DOHH2 (cell line): ENCODE results near the gene KMT2C.
"Not testable (repeated sequence)": the region's sequence is repeated elsewhere in the genome, so short reads cannot be mapped to it uniquely, and the experiment has no call there.

Experiments used
- H3F3A ChIP-seq: fragments of 200-600 bp; sonication (generic), shearing (Covaris generic); 2 replicates; pipeline ENCODE4 v1.6.0; 2016; ENCODE audit warnings: antibody characterized with exemption, mild to moderate bottlenecking; ENCODE audit not compliant: control insufficient read depth, insufficient read depth
- H3K27ac ChIP-seq: fragments of 200-600 bp; sonication (generic); 2 replicates; pipeline ENCODE4 v1.5.1; 2014; ENCODE audit warnings: low read depth, mild to moderate bottlenecking, low read length, moderate library complexity
- H3K27me3 ChIP-seq: fragments of 200-600 bp; sonication (generic); 2 replicates; pipeline ENCODE4 v1.6.1; 2014; ENCODE audit warnings: mild to moderate bottlenecking, low read length, mixed read lengths; ENCODE audit not compliant: control insufficient read depth
- H3K36me3 ChIP-seq: fragments of 200-600 bp; sonication (generic); 2 replicates; pipeline ENCODE4 v1.6.1; 2014; ENCODE audit warnings: mild to moderate bottlenecking, low read length, moderate library complexity, mixed read lengths; ENCODE audit not compliant: control insufficient read depth
- H3K4me1 ChIP-seq: fragments of 200-600 bp; sonication (generic); 2 replicates; pipeline ENCODE4 v1.6.1; 2014; ENCODE audit warnings: mild to moderate bottlenecking, low read length, mixed read lengths; ENCODE audit not compliant: control insufficient read depth
- H3K4me2 ChIP-seq: fragments of 200-600 bp; sonication (generic); 2 replicates; pipeline ENCODE4 v1.6.0; 2014; ENCODE audit warnings: mild to moderate bottlenecking, low read length, moderate library complexity
- H3K4me3 ChIP-seq: fragments of 200-600 bp; sonication (generic); 2 replicates; pipeline ENCODE4 v1.5.1; 2014; ENCODE audit warnings: mild to moderate bottlenecking, low read length, mixed read lengths
- H3K79me2 ChIP-seq: fragments of 200-600 bp; sonication (generic); 2 replicates; pipeline ENCODE4 v1.6.1; 2014; ENCODE audit warnings: mild to moderate bottlenecking, low read length, mixed read lengths; ENCODE audit not compliant: control insufficient read depth
- H3K9me2 ChIP-seq: fragments of 200-600 bp; sonication (generic); replicated peaks from 2 replicates; pipeline ENCODE4 v1.6.1; 2014; ENCODE audit warnings: mild to moderate bottlenecking, low read length, mixed read lengths; ENCODE audit not compliant: control insufficient read depth
- H3K9me3 ChIP-seq: fragments of 200-600 bp; sonication (generic); 2 replicates; pipeline ENCODE4 v1.6.1; 2014; ENCODE audit warnings: antibody characterized with exemption, low read length, mixed read lengths; ENCODE audit not compliant: control insufficient read depth, insufficient read depth
- H4K20me1 ChIP-seq: fragments of 200-600 bp; sonication (generic); 2 replicates; pipeline ENCODE4 v1.6.0; 2014; ENCODE audit warnings: low read depth, mild to moderate bottlenecking, antibody characterized with exemption, low read length, moderate library complexity; ENCODE audit not compliant: control insufficient read depth, insufficient read depth
- EZH2phosphoT487 ChIP-seq: fragments of 200-600 bp; sonication (generic); IDR thresholded peaks from 2 replicates; pipeline ENCODE4 v1.6.1; 2017; ENCODE audit warnings: borderline replicate concordance, mild to moderate bottlenecking, antibody characterized with exemption, low read length, moderate library complexity, mixed read lengths
- TF ChIP-seq, protein P1 (sequence below): fragments of 200-600 bp; sonication (generic); IDR thresholded peaks from one replicate; pipeline ENCODE4 v1.5.1; 2014; ENCODE audit warnings: antibody characterized with exemption, mild to moderate bottlenecking, low read depth, low read length; ENCODE audit not compliant: poor library complexity, severe bottlenecking

The KMT2C gene

GRCh38 chr7:152436111-152436930 lies 518 bp upstream of the KMT2C start:
- H3K36me3 ChIP-seq: peaks cover 7% of the 10 kb centered on the region; the same call in 1 of the 2 replicates
- TF ChIP-seq, protein P1, sequence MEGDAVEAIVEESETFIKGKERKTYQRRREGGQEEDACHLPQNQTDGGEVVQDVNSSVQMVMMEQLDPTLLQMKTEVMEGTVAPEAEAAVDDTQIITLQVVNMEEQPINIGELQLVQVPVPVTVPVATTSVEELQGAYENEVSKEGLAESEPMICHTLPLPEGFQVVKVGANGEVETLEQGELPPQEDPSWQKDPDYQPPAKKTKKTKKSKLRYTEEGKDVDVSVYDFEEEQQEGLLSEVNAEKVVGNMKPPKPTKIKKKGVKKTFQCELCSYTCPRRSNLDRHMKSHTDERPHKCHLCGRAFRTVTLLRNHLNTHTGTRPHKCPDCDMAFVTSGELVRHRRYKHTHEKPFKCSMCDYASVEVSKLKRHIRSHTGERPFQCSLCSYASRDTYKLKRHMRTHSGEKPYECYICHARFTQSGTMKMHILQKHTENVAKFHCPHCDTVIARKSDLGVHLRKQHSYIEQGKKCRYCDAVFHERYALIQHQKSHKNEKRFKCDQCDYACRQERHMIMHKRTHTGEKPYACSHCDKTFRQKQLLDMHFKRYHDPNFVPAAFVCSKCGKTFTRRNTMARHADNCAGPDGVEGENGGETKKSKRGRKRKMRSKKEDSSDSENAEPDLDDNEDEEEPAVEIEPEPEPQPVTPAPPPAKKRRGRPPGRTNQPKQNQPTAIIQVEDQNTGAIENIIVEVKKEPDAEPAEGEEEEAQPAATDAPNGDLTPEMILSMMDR: no peak
- no peak for TF ChIP-seq EZH2phosphoT487
- H3K4me3 ChIP-seq: peak overlapping the region; percentile 81

DNA sequence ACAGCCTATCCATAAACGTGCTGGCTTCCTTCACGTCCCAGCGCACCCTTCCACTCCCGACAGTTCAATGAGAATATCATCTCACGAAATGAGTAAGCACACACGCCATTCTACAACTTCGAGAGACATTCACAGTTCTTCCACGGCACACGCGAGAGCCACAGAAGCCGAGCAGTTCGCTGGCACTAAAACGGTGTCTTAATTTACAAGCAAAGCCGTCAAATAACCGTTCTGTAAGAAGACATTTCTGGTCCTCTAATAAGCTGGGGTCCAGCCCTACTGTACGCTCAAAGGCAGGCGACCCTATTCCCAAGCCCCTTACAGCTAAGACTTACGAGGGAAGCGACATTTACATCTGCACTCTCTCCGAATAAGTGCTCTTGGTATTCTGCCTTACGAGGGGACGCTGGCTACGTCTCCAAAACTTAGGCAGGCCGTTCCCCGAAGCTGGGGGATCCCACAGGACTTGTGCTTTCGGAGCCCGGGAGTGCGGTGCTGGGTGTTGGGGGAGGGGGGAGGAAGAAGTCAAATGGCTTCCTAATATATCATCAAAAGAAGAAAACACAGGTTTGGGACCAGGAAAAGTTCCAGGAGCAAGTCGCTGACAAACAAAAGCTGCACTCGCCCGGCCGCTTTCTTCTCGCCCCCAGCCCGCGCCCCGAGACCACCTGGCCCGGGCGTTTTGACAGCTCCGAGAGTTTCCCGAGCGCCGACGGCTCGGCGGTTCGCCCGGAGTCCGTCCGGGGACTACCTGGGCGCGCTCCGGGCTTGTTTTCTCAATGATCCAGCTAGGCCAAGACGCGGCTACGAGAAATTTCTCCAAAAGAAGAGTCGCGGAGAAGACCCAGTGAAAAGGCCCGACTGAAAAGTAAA lies 1.1 kb downstream of the KMT2C start:
- H3K9me3 ChIP-seq, H3K9me2 ChIP-seq, H3K27me3 ChIP-seq: not testable (repeated sequence)
- peak overlapping the region; percentile 97 for H3K4me3 ChIP-seq
- peaks cover 23% of the 10 kb centered on the region for H3F3A ChIP-seq
- H3K36me3 ChIP-seq: peaks cover 12% of the 10 kb centered on the region
- H3K27ac ChIP-seq: peak overlapping the region; percentile 77
- H3K4me2 ChIP-seq: peak overlapping the region; percentile 66
- H3K79me2 ChIP-seq: peaks cover 59% of the 10 kb centered on the region
- H3K4me1 ChIP-seq: peaks cover 40% of the 10 kb centered on the region
- peaks cover 13% of the 10 kb centered on the region for H4K20me1 ChIP-seq

More at GRCh38 chr7:152436111-152436930, 518 bp upstream of the KMT2C start:
- Histone ChIP-seq H3K27ac (peak overlapping the region; percentile 68), H4K20me1 (peaks cover 8% of the 10 kb centered on the region; the same call in 1 of the 2 replicates), H3K9me3 (no peaks in the 10 kb centered on the region), H3K9me2 (no peaks in the 10 kb centered on the region), H3F3A (peaks cover 23% of the 10 kb centered on the region), H3K79me2 (peaks cover 44% of the 10 kb centered on the region), H3K4me1 (peaks cover 32% of the 10 kb centered on the region), H3K27me3 (no peaks in the 10 kb centered on the region), H3K4me2 (peak overlapping the region; percentile 75)

GRCh38 chr7:152433721-152434490 lies 1.9 kb downstream of the KMT2C start:
- H3F3A ChIP-seq: peaks cover 23% of the 10 kb centered on the region
- H3K27ac ChIP-seq: peak overlapping the region; percentile 77
- peaks cover 12% of the 10 kb centered on the region for H3K36me3 ChIP-seq
- H4K20me1 ChIP-seq: peaks cover 18% of the 10 kb centered on the region
- not testable (repeated sequence) for H3K9me3 ChIP-seq, H3K9me2 ChIP-seq, H3K27me3 ChIP-seq
- H3K4me2 ChIP-seq: peak overlapping the region; percentile 66
- H3K4me1 ChIP-seq: peaks cover 45% of the 10 kb centered on the region
- H3K79me2 ChIP-seq: peaks cover 68% of the 10 kb centered on the region
- peak overlapping the region; percentile 97 for H3K4me3 ChIP-seq

DNA sequence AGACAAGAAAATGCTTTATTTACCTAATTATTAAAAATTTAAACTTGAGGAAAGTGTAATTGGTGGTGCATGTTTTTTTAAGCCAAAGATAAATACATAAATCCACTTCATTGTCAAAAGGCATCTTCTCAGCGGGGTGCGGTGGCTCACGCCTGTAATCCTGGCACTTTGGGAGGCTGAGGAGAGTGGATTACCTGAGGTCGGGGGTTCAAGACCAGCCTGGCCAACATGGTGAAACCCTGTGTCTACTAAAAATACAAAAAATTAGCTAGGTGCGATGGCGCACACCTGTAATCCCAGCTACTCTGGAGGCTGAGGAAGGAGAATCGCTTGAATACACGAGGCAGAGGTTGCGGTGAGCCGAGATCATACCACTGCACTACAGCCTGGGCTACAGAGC lies 3.1 kb downstream of the KMT2C start:
- H4K20me1 ChIP-seq: peaks cover 27% of the 10 kb centered on the region
- H3K9me2 ChIP-seq, H3K27me3 ChIP-seq, H3K9me3 ChIP-seq: not testable (repeated sequence)
- peaks cover 19% of the 10 kb centered on the region for H3F3A ChIP-seq
- H3K36me3 ChIP-seq: peaks cover 15% of the 10 kb centered on the region
- H3K4me2 ChIP-seq: peak overlapping the region; percentile 66
- H3K79me2 ChIP-seq: peaks cover 80% of the 10 kb centered on the region
- H3K4me1 ChIP-seq: peaks cover 44% of the 10 kb centered on the region
- peak overlapping the region; percentile 97 for H3K4me3 ChIP-seq
- peak overlapping the region; percentile 77; the same call in 1 of the 2 replicates for H3K27ac ChIP-seq
